Ectodermal cell (in vitro differentiated cells): ENCODE measurements around the gene ACAD9.
A peak's percentile ranks its signal among the peaks of the same experiment; 100 is the strongest.
"Not testable (repeated sequence)": the region's sequence is repeated elsewhere in the genome, so short reads cannot be mapped to it uniquely, and the experiment has no call there.

ENCODE experiments used
- H3K27ac ChIP-seq: 2 replicates; pipeline ENCODE4 v1.7.0; 2013; ENCODE audit warnings: mild to moderate bottlenecking, low read depth, low read length; ENCODE audit not compliant: insufficient read depth, poor library complexity, severe bottlenecking
- H3K27me3 ChIP-seq: 2 replicates; pipeline ENCODE4 v1.7.0; 2013; ENCODE audit warnings: mild to moderate bottlenecking, low read length; ENCODE audit not compliant: insufficient read depth, control insufficient read depth, poor library complexity, severe bottlenecking
- H3K36me3 ChIP-seq: one replicate; pipeline ENCODE4 v1.7.0; 2013; ENCODE audit warnings: low read length; ENCODE audit not compliant: control insufficient read depth, insufficient read depth
- H3K4me1 ChIP-seq: one replicate; pipeline ENCODE4 v1.7.0; 2013; ENCODE audit warnings: low read length; ENCODE audit not compliant: control insufficient read depth, insufficient read depth
- H3K4me3 ChIP-seq: 2 replicates; pipeline ENCODE4 v1.7.0; 2013; ENCODE audit warnings: low read depth, low read length, control low read depth; ENCODE audit not compliant: insufficient read depth
- H3K9me3 ChIP-seq: 2 replicates; pipeline ENCODE4 v1.7.0; 2013; ENCODE audit warnings: mild to moderate bottlenecking, low read length, moderate library complexity; ENCODE audit not compliant: control insufficient read depth
- WGBS, 2 experiments: methylation state at CpG; one replicate each; pipeline ENCODE4 v1.1.7; 2013; ENCODE audit warnings: missing lambda C conversion rate in 2 of 2; 5-methylcytosine and 5-hydroxymethylcytosine counted together

ACAD9 gene

GRCh38 chr3:128859630-128860029 is 19.8 kb upstream of the ACAD9 start:
- Histone ChIP-seq H3K9me3 (peaks cover 2% of the 10 kb centered on the region), H3K4me3 (no peak overlapping the region), H3K27ac (no peak overlapping the region), H3K4me1 (peaks cover 5% of the 10 kb centered on the region), H3K36me3 (no peaks in the 10 kb centered on the region), H3K27me3 (no peaks in the 10 kb centered on the region)
- WGBS, 2 experiments: 90% methylated on average over 6 of the region's 6 CpGs

- Histone ChIP-seq H3K36me3 (no peaks in the 10 kb centered on the region), H3K9me3 (peaks cover 2% of the 10 kb centered on the region), H3K27me3 (no peaks in the 10 kb centered on the region), H3K4me1 (peaks cover 14% of the 10 kb centered on the region), H3K4me3 (no peak overlapping the region), H3K27ac (no peak overlapping the region)
- 87 to 91% methylated on average over 6 of the region's 6 CpGs for WGBS, 2 experiments
Observed at GRCh38 chr3:128861491-128861890, 17.9 kb upstream of the ACAD9 start.

DNA sequence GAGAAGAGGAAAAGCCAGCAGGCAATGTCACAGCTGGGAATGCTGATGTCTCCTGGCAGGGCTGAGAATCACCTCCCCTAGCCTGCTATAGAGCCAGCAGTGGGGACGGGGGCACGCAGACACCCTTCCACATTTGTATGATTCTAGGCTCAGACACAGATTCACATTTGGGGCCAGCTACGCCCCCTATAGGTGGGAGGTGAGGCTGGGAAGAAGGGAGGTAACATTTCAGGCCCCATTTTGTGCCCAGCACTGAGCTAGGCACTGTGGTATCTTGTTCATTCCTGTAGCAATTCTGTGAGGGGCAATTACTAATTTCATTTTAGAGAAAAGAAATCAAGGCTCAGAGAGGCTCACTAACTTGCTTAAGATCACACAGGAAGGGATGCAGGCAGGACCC is 15.9 kb upstream of the ACAD9 start:
- 78 to 83% methylated on average over 3 of the region's 3 CpGs for WGBS, 2 experiments

GRCh38 chr3:128864351-128864811 is 15.0 kb upstream of the ACAD9 start:
- 56 to 60% methylated on average over 11 of the region's 11 CpGs for WGBS, 2 experiments

More for the DNA sequence above, 15.9 kb upstream of the ACAD9 start:
- no peaks in the 10 kb centered on the region for H3K36me3 ChIP-seq
- H3K4me1 ChIP-seq: peaks cover 14% of the 10 kb centered on the region
- no peak overlapping the region for H3K27ac ChIP-seq
- no peaks in the 10 kb centered on the region for H3K27me3 ChIP-seq
- H3K4me3 ChIP-seq: no peak overlapping the region
- peaks cover 2% of the 10 kb centered on the region for H3K9me3 ChIP-seq

GRCh38 chr3:128864849-128865804 is 14.3 kb upstream of the ACAD9 start:
- H3K9me3 ChIP-seq, H3K4me3 ChIP-seq, H3K27ac ChIP-seq, H3K36me3 ChIP-seq, H3K27me3 ChIP-seq: not testable (repeated sequence)
- WGBS, 2 experiments: 69 to 72% methylated on average over 19 to 21 of the region's 25 CpGs
- peaks cover 14% of the 10 kb centered on the region for H3K4me1 ChIP-seq

More at GRCh38 chr3:128864351-128864811, 15.0 kb upstream of the ACAD9 start:
- Histone ChIP-seq H3K27me3 (no peaks in the 10 kb centered on the region), H3K36me3 (no peaks in the 10 kb centered on the region), H3K4me1 (peaks cover 14% of the 10 kb centered on the region), H3K27ac (peak overlapping the region; percentile 33), H3K9me3 (peaks cover 2% of the 10 kb centered on the region), H3K4me3 (no peak overlapping the region)

DNA sequence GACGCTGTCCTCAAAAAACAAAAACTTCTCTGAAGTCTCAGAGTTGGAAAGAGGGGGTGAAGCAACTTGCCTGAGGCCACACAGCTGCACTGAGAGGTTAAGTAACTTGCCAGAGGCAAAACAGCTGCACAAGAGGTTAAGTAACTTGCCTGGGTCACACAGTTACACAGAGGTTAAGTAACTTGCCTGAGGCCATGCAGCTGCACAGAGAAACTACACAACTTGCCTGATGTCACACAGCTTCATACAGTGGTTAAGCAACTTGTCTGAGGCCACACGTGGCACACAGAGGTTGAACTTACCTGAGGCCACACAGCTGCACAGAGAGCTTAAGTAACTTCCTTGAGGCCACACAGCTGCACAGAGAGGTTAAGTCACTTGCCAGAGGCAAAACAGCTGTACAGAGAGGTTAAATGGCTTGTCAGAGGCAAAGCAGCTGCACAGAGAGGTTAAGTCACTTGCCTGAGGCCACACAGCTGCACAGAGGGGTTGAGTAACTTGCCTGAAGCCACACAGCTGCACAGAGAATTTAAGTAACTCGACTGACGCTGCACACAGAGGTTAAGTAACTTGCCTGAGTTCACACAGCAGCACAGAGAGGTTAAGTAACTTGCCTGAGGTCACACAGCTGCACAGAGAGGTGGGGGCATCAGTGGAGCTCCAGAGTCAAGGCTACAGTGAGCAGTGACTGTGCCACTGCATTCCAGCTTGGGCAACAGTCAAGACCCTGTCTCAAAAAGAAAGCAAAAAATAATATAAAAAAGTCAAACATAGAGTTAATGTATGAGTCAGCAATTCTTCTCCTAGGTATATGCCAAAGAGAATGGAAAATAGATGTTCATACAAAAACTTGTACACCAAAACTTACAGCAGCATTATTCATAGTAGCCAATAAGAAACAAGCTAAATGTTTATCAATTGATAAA is 12.0 kb upstream of the ACAD9 start:
- Histone ChIP-seq H3K4me1 (peaks cover 14% of the 10 kb centered on the region), H3K27me3 (no peaks in the 10 kb centered on the region), H3K4me3 (no peak overlapping the region), H3K9me3 (no peaks in the 10 kb centered on the region), H3K36me3 (no peaks in the 10 kb centered on the region), H3K27ac (no peak overlapping the region)
- WGBS, 2 experiments: 87 to 93% methylated on average over 4 of the region's 4 CpGs

DNA sequence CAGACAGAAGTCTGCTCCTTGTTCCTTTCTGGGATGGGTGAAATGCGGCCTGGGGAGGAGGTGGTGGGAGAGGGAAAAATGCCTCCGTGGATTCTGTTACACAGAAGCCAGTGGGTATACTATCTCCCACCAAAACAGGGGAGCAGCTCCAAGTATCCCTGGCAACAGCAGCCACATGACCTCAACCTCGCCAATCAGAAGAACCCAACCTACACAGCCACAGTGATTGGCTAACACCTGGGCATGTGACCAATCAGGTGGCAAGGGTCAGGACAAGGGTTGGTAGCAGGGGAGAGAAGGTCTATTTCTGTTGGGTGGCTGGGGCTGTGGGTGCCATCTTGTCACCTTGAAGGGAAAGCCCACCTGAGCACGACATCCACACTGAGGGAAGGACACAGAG is 9.1 kb upstream of the ACAD9 start:
- 95 to 97% methylated on average over 4 of the region's 4 CpGs for WGBS, 2 experiments

GRCh38 chr3:128872282-128872681 is 7.1 kb upstream of the ACAD9 start:
- Histone ChIP-seq H3K4me1 (peaks cover 4% of the 10 kb centered on the region), H3K36me3 (no peaks in the 10 kb centered on the region), H3K27ac (no peak overlapping the region), H3K4me3 (no peak overlapping the region), H3K27me3 (no peaks in the 10 kb centered on the region), H3K9me3 (no peaks in the 10 kb centered on the region)
- 87 to 91% methylated on average over 4 of the region's 4 CpGs for WGBS, 2 experiments

More for the DNA sequence above, 9.1 kb upstream of the ACAD9 start:
- Histone ChIP-seq H3K36me3 (no peaks in the 10 kb centered on the region), H3K27me3 (no peaks in the 10 kb centered on the region), H3K9me3 (no peaks in the 10 kb centered on the region), H3K4me1 (peaks cover 4% of the 10 kb centered on the region), H3K4me3 (no peak overlapping the region), H3K27ac (no peak overlapping the region)

DNA sequence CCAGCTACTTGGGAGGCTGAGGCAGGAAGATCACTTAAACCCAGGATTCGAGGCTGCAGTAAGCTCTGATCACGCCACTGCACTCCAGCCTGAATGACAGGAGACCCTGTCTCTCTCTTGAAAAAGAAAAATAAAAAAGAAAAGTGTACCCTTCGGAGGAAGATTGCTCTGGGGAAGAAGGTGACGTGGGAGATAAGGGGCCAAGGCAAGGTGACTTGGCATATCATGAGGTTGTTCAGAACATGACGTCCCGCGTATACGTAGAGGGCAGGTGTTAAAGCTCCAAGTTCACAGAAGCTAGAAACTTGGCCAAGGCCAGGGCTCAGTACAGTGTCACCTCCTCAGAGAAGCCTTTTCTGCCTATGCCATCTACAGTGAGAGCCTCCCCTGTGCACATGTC is 6.7 kb upstream of the ACAD9 start:
- Histone ChIP-seq H3K27ac (no peak overlapping the region), H3K4me1 (peaks cover 4% of the 10 kb centered on the region), H3K9me3 (no peaks in the 10 kb centered on the region), H3K36me3 (no peaks in the 10 kb centered on the region), H3K4me3 (no peak overlapping the region), H3K27me3 (no peaks in the 10 kb centered on the region)
- WGBS, 2 experiments: 91 to 94% methylated on average over 8 of the region's 8 CpGs
